SW480 (cell line): ENCODE measurements around the gene RTL1.
A peak's percentile ranks its signal among the peaks of the same experiment; 100 is the strongest.

Experiments used
- DNase-seq: peaks from one replicate; pipeline ENCODE4 v3.0.0-alpha.2; 2016; ENCODE audit warnings: low spot score

The RTL1 gene

DNA sequence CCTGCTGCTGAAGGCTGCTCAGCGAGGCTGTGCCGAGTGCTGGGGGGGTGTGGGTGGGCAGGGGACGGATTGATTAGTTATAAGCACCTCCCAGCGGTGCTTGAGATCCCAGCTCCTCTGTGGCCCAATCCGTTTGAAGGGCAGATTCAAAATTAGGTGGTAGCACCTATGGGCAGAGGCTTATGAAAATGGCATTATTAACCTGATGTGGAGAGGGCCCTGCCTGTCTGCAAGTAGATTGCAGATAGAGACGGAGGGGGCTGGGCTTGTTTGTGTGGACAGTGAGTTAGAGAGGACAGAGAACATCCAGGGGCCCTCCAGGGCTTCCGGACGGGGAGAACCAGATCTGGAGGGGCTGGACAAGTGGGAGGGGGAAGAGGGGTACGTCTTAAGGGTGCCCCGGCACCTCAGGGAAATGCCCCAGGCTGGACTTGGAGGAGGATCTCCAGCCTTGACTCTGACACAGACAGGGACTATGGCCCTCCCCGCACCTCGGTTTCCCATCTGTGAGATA is at the start of gene RTL1:
RTL1 (minus strand) TSS at position 51 of the 514 bp plus-strand sequence. CDS start 18,934 bp downstream, outside the sequence.
- DNase-seq, result no peak

DNA sequence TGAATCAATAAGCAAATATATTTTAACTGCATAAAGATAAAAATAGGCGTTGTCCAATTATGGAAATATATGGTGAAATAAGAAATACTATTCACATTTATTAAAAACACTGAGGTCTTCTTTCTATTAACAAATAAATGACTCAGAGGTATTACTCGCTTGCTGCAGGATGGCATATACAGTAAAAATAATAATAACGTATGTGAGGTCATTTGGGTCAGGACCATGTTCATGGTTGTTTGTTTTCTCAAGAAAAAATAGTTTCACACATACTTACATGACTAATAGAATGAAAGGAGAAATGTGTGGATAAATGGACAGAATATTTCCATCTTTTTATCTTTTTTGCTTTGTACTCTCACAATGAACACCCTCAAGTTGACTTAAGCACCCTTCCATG is 46.5 kb upstream of the RTL1 start:
- no peak for DNase-seq

DNA sequence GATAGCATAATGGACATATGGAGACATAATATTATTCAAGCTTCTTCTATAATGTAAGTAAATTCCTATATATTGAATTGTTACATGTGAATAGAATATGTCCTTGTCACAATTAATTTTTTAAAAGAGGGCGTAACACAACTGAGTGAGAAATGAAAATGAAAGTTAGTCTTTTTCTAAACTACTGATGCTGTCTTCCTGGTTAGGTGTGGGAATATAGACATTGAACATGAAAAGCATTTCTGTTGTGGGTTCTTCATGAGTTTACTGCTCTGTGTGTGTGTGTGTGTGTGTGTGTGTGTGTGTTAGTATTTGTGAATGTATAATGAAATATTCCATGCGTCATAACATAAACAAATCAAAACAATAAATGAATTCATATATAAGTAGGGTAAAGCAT is 40.5 kb upstream of the RTL1 start:
- DNase-seq, result no peak

DNA sequence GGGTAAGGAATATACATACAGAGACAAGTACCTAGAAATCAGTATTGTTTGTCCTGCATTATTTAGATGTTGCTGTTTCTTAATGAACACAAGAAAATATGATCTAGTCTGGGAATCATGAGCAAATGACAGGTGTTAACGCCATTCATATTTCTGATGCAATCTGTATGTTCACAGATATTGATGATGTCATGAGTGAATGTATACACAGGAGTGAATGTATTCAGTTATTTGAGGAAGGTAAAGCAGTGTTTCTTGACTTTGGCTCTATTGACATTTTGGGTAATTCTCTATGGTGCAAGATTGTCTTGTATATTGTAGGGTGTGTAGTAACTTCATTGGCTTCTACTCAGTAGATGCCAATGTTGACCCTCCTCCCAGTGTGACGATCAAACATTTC is 26.7 kb upstream of the RTL1 start:
- no peak for DNase-seq

DNA sequence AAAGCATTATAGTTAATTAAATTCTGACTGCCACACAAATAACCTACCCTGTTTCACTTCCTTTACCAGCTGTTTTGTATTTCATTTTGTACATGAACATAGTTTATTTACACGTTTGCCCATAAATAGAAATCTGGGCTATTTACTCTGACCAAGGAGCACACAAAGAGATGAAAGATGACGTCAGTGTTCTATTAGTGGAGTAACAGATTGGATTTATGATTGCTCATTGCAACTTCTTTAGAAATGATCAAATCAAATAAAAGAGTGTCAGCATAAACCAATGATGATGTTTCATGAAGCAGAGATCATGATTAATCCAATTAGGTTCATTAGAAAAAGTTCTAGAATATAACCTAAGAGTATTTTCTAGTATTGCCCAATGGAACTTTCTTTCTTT is 12.0 kb upstream of the RTL1 start:
- DNase-seq, result no peak

DNA sequence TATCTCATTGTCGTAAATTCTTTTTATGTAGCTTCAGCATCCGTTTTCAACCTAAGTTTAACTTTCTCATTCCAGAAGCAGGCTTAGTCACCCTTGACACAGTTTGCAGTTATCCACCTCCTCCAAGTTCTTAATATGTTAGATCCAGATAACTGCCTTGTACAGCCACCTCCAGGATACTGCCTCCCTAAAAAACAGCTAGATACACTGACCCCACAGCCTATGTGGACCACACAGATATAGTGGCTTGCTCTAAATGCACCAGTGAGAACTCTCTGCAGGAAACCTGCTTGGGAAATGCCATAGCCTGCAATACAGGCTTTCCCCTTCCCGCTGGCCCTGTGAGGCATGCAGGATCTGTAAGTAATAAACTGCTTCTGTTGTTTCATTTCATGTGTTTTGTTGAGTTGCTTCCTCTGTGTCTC is 11.1 kb upstream of the RTL1 start:
- no peak for DNase-seq

DNA sequence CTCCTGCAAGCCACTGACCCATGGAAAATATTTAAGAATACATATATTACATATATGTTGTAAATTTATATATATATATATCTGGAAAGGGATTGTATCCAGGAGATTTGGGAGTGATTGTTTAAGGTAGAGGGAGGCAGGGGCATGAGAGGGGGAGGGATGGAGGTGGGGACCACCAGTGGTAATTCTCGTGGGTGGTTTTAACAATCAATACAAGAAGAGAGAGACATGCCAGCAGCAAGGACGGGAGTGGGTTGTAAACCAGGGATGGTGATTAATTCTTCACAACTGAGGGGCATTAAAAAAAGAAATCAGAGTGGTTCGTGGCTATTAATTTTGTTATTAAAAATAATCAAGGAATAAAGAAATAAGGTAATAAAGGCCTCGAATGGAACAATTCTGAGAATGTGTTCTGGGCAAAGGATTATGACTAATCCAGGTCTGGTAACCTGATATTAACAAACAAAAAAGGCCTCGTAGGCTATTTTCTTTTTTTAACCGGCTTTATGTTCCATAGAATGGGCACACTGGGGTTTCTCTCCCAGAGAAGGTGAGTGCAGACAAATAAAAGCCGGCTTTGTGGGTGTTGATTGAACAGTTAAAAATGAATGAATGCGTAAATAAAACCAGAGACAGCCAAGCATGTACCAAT is 8.3 kb upstream of the RTL1 start:
- DNase-seq, result no peak

DNA sequence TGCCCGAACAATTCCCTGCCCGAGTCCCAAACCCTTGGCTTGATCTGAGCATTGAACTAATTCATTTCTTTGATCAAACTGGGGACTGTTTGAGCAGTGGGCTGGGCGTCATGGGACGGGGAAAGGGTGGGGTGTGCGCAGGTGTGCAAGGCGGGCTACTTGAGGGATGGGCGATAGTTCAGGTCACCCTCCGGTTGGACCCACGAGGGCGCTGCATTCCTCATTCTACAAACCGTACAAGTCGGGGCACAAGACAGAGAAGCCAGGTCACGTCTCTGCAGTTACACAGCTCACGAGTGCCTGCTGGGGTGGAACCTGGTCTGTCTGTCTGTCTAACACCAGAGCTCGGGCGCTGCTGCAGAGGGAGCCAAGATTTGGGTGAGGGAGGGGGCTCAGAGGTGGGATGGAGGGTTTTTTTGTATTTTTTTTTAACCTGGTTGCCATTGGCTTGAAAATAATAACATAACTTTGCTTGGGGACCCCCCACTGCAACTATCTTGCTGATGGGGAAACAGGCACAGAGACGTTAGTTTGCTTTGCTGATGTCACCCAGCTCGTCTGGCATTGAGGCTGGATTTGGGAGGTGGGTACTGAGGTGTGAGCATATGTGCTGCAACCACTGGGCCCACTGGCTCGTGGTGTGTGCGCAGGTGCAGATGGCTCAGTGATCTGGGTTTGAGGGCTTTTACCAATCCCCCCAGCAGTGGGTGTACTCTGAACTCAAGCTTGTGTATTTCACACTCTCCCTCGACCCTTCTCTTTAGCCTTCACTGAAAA is 7.6 kb upstream of the RTL1 start:
- no peak for DNase-seq

DNA sequence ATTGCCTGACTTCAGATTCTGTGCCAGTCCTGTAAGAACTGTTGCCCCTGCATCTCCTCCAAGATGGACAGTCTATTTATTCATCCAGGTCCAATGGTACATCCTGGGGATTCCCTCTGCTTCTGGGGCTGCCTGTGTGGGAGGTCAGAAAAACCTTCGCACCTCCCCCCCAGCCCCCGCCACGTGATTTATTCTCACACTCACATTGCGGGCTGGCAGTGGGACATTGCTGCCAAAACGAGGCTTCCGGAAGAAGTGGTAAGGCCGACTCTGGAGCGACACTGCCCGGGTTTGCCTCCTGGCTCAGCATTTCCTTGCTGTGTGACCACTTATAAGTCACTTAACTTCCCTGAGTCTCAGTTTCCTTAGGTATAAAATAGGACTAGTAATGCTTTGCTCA is 5.9 kb upstream of the RTL1 start:
- DNase-seq, result no peak

DNA sequence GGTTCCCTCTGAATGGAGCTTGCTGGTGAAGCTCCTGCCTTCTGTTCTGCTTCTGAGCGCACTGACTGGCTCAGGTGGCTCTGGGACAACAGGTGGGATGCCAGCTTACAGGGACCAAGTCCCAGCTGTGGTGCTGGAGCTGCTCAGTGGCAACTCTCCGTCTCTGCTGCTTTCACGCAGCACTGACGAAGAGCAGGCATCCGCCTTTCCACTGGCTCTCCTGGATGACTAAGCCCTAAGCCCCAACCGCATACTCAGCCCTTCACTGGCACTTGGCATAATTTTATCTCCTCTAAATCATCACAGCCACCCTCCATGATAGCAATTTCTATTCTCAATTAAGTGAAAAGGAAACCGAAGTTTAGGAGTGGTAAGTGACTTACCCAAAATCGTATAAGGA is 3.7 kb upstream of the RTL1 start:
- peak; percentile 11 for DNase-seq

DNA sequence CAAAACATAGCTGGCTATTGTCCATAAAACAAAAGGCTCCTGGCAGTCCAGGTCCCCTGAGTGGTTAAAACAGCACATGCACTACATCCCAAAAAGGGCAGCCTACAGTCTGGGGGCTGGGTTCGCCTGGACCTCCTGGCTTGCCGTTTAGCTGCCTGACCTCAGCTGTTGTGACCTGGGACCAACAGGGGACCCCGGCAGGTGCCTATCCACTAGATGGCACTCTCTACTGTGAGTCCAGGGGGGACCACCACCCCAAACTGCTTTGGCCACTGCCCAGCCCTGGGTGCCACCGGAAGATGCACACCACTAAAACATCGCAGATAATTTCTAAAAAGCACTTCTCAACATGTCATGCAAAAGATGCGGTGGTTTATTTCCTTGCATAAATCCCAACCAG is 2.9 kb upstream of the RTL1 start:
- no peak for DNase-seq

DNA sequence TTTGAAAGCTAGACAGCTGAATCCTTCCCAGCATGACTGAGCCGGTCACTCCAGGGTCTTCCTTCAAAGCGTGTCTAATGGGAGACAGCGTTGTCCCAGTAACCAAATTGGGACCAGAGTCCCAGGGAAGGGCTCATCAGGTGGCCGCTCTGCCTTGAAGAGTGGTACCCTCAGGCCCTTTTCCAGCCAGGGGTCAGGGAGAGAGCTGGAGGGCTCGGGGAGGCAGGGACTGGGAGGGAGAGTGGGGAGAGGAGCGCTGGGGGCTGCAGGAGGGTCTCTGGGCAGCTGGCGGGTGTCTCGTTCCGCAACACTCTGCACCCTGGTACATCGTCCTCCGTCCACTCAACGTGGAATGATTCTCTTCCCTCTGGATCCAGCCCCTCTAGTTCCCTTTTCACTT is 1.6 kb upstream of the RTL1 start:
- DNase-seq, result no peak

DNA sequence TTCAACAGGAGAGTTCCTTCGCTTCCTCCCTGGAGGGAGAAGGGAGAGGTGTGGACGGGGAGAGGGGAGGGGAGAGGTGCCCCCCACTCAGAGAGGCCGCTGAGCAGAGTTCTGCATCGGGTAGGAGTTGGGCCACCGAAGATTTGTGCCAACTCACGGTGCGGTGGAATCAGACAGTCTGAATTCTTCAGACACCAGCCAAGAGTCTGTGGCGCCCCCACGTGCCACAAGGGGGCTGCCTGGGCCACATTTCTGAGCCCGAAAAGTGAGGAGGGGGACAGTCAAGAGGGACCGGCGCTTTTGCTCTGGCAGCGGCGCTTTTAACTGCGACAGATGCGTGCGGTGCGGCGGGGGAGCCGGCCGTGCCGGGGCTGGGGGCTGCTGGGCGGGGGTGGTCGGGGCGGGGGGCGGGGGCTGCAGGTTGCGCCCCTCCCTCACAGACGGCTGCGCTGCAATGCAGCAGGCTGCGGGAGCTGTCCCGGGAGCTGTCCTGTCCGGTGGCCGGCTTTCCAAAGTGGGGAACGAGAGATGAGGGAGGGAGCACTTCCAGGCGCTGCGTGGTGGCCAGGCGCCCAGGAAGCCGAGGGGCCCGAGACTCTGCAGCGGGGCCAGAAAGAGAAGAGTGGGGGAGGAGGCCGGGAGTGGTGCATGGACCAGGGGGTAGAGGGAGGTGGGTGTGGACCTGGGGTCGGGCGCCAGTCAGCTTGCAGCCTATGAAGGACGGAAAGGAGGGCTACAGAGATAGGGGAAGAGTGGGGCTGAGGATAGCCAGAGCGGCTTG is 975 bp upstream of the RTL1 start:
- DNase-seq, result no peak

DNA sequence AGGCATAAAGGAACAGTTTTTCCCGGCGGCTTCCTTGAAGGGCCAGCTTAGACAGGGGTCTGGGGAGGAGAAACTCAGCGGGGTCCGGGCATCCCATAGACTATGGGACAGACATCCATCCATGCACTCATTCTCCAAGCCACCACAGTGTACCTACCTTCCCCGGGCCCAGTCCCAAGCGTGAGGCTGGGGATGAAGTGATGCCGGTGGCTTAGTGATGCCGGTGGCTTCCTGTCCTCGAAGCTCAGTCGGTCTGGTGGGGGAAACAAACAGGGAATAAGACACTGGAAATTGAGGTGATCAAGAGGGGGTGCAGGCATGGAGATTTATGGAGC is 421 bp downstream of the RTL1 start:
- DNase-seq, result no peak

DNA sequence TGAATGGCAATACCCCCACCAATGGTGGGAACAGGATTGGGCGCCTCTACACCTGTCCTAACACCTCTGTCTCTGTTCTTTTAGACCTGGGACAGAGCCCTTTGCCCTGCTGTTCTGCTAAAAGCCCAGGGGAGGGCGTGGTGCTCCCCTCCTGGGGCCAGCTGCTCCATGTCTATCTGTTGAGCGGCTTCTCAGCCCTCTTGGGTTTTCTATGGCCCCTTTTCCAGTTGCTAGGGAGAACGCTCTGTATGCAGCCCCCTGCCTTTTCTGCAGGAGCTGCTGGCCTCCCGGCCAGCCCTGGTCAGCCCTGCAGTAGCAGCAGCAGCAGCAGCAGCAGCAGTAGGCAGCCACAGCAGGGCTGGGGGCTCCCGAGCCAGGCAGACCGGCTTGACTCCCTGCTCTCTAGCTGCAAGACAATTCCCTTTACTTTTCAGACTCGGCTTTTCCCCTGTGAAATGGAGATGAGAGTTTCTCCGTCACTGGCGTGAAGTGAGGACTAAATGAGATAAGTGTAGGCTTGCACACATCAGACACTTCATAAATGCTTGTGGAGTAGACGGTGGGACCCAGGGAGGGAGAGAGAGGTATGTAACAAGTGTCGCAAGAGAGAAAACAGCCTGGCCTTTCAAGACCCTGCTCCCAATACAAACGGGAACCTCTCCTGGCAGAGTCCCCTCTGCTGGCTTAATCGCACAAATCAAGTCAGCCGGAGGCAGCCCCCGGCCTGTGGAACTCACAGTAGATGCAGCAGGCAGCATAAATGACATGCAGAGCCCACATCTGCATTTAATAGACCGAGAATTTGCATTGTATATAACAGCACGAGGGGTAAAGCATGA is 1.0 kb downstream of the RTL1 start:
- DNase-seq, result no peak

DNA sequence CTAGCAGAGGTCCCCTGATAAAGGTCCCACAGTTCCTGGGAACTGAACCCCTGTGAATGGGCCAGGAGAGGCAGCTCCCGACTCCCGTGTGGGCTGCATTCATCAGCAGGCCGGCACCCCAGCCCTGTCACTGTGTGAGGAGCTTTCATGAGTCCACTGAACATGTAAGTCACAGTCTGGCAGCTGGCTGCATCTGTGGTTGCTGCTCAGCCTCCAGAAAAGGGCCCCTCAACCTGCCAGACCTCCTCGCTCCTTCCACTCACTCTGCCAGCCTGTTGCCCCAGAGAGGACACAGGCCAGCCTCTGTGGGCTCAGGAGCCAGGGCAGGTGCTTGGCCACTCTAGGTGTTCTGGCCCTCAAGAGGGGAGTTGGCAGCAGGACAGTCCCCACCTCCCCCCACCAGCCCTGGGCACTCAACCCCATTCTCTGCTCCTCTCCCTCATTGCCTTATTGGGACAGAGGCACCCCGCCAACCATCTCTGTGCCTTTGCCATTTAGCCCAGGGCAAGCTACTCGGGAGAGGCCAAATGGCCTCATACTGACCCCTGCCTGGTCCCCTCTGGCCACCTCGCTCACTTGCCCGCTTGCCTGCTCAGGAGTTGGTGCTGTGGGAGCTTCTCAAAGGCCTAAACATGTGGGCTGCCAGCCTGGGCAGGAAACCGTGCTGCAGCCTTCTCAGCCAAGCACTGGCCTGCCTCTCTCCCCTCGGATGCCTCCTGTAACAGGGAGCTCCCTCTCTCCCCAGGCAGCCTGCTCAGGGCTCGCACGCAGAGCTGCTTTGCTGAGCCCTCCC is 1.9 kb downstream of the RTL1 start:
- DNase-seq, result no peak

DNA sequence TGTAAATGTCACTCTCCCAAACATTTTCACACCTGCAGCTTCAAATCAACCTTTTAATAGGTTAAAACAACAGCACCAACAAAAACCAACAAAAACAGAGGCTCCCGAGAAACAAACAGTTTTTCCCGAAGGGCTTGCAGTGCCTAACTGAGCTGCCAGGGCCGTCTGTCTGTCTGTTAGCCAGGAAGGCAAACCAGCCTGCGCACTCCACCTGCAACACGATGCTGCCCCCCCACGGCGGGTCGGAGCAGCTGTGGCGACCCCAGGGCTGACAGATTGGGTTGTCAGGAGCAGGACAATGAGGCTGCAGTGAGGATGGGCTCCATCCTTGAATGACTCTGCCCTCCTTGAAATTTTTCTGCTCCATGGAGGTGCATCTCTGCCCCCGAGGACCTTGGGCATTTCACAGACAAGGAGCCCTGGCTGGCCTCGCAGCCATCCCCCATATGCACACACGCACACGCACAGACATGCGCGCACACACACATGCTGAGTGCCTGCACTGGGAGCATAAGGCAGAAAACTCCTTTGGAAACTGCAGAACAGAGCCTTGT is 2.6 kb downstream of the RTL1 start:
- DNase-seq, result peak; percentile 55

DNA sequence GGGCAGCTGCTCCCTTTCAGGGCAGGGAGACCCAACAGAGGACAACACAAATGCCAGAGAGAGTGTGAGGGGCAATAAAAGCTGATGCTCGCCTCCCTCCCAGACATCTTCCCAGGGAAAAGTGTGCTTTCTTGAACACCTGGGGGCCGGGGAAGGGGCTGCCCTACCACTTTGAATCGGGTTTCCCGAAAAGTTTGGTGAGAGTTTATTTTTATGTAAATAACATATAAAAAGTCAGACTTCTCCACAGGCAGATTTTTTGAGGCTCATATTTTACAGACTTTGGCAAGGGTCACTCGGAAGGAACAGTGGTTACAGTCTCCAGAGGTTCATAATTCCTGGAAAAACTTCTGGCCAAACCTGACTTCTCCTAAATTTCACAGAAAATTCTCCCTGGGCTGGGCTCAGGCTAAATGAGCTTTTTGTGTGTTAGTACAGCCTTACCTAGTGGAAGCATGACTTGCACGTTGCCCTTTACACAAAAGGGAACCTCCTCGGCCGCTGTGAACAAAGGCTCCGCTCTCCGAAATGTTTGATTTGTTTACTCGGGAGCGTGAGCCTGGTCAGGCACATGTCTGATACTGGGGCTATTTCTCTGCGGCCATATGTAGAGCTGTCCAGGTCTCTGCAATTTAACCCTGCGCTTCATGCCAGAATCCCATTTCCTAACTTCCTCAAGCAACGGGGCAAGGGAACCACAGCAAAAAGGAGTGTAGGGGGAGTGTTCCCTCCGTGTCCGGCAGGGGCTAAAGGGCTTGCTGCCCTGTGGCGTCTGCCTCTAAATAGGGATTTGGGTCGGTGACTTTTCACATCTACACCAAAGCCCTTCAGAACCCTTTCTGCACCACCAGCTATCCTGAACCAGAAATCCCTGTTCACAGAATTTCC is 3.4 kb downstream of the RTL1 start:
- DNase-seq, result peak; percentile 38

DNA sequence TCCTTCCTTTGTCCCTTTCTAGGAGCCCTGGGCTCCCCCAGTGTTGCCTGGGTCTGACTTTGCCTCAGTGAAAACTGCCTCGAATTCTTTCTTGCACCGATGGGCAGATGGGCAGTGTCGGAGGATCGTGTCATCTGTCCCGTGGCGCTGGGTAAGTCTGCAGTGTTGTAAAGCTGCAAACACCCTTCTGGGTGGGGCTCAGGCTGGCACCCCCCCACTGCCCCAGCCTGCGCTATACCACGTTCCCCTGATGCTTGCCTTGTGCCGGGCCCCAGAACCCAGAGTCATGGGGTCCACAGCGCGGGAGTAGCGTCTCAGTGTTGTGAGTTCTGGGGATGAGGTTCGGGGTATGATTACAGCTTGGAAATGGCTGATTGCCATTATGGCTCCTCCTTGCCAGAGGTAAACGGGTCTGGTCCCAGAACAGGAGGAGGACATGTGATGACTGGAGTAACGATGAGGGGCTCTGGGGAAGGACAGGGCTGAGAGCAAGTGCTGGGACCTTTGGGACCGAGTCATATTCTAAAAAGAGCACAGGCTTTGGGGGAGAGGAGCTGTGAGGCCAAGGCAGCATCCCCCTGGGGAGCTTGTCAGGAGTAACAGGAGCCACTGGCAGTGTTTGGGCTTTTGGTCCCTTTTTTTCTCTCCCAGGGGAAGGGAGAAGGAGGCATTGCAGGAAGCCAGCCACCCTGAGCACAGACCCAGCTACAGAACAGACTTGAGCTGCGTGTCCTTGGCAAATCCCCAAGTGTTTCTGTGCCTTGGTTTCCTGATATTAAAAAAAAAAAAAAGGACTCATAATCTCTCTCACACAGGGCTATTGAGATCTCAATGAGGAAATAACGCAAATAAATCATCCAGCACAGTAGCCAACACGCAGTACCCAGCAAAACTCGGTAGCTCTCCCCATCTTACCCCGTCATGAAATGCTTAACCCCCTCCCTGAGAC is 4.3 kb downstream of the RTL1 start:
- DNase-seq, result no peak
